Hematopoietic multipotent progenitor cell treated with erythropoietin and hydrocortisone succinate and interleukin-3 and kit ligand, for 6 days (in vitro differentiated cells): ENCODE data around the gene NSUN2.

Experiments used
- DNase-seq: peaks from one replicate; pipeline ENCODE4 v3.0.0-alpha.2; 2015

The NSUN2 gene

DNA sequence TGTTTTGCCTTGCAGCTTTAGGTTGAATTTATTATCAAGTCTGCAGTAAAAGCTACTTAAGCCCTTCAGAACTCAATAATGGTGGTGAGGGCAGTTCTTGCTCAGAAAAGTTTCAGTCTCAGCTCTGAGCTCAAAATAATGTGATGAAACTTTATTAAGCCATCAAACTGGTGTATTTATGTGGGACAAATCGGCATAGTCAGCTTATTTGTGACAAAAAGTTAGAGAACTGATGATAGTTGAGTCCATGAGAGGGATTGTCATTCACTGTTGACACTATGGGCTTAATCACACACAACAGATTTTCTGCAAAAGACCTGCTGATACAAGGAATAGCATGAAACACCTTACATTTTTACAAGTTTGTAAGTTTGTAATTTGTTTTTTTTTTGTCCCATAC is 9.8 kb upstream of the NSUN2 start:
- no peak for DNase-seq

DNA sequence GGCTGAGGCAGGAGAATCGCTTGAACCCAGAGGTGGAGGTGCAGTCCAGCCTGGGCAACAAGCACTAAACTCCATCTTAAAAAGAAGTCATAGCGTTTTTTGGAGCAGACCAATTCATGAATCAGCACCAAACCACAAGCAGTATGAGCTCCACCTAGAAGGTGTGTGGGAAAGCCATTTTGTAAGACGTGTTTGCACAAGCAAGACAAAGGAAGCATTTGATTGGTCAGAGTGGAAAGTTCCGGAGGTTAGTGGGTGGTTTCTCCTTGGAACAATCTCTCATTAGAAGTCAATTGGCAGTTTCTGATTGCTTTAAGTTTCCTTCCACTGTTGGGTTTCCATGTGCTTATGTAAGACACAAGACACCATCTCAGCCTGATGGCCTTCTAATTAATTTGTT is 5.4 kb upstream of the NSUN2 start:
- no peak for DNase-seq

DNA sequence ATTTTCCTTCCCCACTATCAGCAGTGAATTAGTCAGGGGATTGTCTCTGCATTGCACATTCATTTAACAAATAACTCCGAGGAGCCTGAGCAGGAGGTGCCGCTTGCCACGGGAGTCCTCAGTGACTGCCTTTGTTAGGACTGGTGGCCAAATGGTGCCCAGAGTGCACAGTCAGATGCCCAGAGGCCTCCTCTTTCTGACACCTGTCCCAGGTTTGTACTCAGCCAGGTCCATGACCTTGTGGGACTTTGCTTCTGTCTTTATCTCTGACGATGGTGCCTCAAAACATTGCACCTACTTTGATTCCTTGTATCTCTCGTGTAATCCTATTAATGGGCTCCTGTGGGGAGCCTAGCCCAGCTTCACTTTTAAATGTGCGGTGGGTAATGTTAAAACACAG is 4.7 kb upstream of the NSUN2 start:
- DNase-seq, result no peak

DNA sequence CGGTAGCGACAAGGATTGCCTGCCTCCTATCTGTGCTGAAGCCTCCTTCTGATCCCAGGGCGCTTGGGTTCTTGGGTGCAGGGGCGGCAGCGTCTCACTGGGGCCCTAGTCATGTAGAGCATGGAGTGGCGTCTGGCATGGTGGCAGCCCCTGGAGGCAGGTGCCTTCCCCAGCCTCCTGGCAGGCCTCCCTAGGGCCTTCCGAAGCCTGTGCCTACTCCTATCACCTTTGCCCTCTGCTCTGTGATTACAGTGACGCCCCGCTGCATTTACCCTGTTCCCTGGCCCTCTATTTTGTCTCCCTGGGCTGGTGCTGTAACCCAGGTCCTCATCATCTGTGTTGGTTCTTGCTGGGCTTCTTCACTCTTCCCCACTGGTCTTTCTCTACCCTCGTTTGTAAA is 4.2 kb upstream of the NSUN2 start:
- no peak for DNase-seq

DNA sequence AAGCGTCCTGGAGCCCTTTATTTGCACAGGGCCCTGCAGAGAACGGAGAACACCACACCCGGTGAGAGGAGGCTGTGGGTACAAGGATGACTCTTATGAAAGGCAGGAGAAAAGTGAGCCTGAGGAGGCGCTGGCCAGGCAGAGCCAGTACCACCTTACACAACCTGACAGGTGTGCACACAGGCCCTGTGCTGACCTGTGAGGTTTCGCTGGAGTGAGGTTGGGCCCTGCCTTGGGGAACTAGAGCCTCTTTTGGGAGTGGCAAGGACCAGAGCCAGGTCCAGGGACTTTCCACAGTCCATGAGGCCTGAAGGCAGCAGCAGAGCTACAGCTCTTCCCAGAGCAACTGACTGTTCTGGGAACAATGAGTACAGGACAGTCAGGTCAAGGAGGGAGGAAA is 3.4 kb upstream of the NSUN2 start:
- no peak for DNase-seq

DNA sequence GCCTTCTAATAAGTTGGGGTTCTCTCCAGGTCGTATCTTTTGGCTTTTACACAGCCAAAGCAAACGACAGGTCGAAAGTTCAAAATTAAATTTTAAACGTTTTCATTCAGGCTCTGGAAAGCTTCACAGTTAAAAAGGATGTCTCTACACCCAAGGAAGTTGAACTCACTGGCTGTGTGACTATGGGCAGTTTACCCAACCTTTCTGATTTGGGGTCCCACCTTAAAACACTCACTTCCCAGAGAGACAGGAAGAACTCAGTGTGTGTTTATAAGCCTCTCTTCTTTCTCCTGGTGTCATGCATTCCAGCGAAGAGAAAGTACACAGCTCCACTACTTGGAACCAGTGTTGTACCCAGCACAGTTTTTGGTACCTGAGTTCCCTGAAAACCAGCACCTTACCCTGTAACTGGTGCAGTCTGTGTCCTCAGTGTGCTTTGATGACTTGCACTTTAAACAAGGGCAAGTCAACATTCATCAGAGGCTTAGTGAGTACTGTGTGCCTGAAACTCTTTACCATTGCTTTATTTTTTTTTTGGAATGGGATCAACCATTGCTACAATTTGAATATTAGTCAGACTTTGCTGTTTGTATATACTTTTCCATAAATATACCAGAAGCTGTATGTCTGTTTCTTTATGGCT is 2.1 kb upstream of the NSUN2 start:
- no peak for DNase-seq

DNA sequence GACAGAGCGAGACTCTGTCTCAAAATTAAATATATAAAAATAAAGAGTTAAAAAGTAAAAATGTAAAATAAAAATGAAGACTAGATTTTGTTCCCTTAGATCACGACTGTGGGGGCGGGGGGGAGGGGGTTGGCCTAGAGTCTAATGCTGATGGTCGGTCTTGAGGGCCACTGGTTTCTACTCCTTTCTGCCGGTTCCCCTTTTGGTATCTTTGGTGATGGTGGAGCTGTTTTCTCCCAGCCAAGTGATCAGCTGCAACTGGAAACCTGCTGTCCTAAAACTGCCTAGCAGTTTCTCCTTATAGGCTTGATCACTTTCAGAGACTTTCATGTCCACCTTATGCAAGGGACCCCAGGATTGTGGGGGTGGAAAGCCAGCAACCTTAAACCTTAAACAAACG is 1.5 kb upstream of the NSUN2 start:
- peak; percentile 59 for DNase-seq

DNA sequence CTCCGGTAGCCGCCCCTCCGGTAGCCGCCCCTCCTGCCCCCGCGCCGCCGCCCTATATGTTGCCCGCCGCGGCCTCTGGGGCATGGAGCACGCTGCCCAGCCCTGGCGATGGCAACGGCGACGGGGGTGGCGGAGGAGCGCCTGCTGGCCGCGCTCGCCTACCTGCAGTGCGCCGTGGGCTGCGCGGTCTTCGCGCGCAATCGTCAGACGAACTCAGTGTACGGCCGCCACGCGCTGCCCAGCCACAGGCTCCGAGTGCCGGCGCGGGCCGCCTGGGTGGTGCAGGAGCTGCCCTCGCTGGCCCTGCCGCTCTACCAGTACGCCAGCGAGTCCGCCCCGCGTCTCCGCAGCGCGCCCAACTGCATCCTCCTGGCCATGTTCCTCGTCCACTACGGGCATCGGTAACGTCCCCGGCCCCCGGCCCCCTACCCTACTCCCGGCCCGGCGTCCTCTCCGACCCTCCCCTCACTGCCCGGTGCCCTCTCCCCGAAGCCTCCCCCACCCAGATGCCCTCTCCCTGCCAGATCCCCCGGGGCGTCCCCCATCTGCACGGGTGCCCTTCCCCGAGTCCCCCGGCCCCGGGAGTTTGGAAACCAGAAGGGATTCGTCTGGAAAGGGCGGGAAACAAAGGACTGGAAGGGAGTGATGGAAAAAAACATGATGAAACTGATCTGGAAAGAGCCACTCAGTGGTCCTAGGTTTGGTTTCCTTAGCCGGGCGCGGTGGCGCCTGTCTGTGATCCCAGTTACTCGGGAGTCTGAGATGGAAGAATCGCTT is 813 bp upstream of the NSUN2 start:
- DNase-seq, result peak; percentile 29

DNA sequence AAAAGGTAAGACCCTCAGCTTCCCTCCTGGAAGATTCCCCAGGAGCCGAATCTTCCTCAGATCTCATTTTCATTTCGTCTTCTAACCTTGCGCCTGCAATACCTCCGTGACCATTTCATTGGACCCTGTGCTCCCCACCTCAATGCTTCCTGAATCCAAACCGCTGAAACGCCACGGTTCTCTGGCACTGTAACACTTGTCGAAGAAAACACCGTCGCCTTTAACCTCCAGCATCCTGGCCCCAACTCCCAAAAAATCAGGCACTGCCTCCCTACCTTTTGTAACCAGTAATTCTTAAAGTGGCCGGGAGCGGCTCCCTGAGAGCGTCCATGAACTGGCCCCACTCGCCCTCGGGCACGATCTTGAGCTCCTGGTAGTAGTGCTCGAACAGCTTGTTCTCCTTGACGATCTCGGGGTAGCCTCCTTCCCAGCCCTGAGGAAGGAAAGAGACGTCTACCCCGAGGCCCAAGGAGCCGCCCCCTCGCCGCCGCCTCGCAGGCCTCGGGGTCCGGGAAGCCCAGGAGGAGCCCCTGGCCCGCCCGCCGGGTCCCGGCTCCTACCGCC is 438 bp downstream of the NSUN2 start:
- DNase-seq, result peak; percentile 59

DNA sequence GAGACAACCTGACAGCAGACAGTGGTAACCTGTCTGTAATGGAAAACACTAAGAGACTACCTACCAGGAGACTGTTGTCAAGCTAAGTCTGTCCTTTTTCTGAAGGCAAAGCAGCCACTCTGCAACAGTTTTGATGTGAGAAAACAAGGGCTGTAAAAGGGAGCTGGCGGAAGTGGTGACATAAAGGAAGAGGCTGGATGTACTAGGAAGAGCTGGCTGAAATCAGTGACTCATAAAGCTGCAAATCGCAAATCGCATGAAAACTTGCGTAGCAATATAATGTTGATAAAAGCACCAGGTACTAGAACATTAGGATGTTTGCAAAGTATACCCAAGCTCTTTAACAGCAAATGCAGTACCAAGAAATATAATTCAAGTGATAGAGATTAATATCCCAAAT is 1.4 kb downstream of the NSUN2 start:
- DNase-seq, result no peak

DNA sequence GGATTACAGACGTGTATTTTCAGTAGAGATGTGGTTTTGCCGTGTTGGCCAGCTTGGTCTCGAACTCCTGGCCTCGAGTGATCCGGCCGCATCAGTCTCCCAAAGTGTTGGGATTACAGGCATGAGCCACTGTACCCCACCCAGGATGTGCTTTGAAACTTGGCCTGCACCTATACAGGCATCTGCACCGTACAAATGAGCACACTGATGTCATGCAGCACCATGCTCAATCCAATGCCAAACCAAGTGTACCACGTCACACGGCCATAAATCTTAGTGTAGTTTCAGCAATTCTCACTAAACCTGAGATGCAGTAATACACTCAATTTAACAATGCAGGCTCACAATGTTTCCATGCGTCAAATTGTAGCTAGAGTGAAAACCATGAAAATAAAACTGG is 6.3 kb downstream of the NSUN2 start:
- no peak for DNase-seq

DNA sequence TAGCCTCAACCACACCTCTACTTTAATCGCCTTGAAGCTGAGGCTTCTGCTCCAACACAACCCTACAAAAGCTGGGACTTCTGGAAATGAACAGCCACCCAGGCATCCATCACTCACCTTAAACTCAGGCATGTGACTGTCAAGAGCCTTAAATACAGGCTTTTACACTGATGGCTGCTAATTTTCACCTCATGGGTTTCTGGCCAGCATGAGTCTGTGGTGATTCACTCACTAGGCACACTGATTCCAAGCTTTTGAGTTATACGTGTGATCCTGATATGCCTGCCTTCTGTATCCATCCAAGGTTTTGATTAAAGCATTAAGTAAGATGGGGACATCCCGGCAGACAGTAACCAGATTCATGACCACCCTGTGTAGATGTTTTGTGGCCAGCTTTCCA is 8.9 kb downstream of the NSUN2 start:
- DNase-seq, result no peak

DNA sequence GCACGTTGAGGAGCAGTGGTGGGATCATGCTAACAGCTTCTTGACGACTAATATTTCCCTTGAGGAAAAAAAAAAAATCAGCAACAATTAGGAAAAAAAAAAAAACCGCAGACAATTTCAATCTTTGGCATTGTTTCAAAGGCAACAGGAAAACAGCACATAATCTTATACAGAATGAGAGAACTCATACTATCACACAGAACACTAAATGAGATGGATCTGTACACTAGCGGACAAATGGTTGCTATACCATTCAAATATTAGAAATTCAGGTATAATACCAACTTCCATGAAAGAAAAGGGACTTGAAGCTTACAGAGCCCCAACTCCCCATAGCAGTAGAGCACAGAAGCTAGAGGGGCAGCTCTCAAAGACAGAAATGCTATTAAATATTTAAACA is 9.6 kb downstream of the NSUN2 start:
- no peak for DNase-seq

DNA sequence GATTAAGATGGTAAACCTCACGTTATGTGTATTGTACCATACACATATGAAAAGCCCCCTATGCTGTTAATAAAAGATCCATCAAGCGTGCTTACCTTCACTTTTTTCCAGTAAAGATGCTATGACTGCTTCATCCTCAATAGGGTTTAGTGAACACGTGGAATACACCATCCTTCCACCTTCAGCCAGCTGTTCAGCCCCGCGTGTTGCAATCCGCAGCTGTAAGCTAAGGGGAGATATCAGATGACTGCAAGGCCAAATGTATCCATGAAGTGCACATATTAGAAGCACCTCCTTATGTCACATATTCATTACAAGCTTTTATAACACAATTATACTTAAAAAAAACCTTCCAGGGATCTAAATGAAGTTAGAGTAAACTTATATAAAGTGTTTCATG is 16.2 kb downstream of the NSUN2 start:
- DNase-seq, result no peak

DNA sequence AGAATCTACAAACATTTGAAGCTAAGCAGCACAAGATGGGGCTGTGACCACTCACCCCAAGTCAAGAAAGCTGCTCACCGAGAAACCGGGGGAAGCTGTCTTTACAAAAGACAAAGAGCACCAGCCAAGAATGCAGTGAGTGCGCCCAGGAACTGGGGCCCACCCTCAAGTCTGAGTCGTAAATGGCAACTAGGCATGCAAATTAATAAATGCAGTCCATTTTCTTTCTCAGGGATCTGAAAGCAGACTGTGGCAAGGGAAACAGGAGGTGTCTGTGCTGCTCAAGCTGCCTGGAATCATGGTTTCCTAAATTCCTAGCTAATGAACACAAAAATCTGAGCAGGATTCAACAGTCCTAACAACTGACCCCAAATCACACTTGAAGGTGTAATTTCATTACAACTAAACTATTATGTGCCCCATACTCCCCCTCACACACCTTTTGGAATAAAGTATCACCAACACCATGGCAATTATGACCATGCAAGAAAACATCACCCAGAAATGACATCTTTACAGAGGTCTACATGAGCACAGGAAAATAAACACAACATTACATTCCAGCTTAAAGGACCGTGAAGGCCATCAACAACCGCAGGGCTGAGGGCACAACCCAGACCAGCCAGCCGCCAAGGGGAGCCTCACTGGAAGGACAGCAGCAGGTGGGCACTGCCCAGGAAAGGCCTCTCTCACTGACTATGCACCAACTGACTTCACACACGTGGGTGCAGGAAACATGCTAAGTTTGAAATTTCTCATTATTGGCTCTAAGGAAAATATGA is 17.6 kb downstream of the NSUN2 start:
- no peak for DNase-seq

DNA sequence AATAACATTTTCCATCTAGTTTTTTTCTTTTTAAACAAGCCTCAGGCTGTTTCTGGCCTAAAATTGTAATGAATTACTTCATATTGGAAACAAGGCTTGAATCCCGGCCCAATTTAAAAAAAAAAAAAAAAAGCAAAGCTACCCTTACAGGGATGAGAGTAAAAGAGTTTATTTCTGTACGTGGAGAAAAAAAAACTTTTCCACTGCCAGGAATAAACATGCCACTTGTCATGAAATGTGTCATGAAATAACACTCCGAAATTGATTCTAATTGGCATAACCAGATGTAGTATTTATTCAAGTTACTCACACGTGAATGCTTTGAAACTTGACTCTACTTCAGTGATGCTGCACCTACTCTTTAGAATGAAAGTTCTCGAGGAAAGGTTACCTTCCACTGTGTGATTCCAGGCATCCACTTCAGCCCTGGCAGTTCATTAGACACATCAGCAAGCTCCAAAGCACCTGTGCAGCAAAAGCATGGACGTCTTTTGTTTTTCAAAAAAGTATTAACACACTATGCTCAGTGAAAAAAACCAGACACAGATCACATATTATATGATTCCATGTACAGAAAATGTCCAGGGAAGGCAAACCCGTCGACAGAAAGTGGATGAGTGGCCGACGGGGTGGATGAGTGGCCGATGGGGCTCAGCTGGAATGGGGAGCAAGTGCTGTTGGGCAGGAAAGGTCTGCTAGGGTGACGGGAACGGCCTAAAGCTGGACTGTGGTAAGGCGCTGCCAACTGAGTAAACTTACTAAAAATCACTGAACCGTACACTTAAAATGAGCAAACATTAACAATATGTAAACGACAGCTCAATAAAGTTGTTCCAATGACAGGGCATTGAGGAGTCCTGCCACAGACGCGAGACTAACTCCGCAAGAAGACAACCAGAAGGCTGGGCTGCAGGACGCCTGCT is 21.2 kb downstream of the NSUN2 start:
- DNase-seq, result no peak

DNA sequence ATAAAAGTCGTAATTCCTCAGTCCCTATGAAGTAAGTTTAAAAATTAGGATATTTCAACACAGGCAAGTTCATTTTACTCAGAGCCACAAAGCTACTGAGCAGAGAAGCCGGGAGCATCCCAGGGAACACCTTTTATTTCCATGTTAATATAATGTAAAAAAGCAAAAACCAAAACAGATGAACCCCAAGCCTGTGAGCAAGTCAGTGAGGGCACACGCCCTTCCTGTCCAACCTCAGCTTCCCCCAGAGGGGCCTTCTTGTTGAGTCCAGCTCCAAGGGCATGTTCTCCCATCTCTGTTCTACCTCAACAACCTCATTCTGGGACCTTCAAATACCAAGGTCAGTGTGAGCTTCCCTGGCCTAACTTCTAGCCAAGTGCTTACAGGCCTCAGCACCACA is 24.8 kb downstream of the NSUN2 start:
- DNase-seq, result no peak

DNA sequence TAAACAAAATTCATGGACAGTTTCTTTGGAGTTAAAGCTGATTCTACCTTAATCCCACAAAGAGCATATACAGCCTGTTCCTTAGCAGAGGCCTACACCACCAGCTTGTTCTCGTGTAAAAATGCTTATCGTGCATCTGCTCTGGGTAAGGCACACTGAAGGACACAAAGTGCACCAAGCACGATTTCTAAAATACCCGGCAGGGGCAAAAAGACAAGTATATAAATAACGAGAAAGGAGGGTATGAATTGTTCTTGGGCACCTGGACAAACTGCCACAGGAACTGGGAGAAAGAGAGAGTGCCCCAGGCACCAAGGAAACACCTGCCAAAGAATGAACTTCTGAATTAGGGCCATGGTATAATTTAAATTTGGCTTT is 25.3 kb downstream of the NSUN2 start:
- no peak for DNase-seq

DNA sequence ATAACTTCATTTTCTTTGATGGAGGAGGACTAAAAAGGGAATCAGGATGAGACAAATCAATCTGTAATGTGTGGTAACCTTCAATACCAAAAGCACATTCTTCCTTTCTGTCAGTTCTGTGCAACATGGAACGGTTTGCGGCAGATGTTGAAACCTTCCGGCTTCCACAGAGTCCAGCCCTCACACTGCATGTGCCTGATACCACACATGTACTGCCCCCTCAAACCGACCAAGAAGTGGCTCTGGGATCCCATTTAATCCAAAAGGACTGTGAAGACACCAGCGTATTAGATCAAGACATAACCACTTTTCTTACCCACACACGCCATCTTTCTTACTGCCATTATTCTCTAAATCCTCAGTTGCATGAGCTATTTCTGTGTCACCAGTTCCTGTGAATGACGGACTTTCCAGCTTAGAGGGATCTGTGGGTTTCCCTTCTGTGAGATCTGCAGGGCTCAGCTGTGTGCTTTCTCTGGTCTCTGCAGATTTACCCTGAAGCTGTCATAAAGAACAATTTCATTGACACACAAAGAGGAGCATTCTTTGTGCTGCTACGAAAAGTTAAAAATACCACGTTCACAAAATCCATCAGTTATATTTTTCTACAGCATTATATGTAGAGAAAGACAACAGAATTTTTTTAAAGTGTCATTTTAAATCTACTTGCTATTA is 25.8 kb downstream of the NSUN2 start:
- DNase-seq, result no peak

DNA sequence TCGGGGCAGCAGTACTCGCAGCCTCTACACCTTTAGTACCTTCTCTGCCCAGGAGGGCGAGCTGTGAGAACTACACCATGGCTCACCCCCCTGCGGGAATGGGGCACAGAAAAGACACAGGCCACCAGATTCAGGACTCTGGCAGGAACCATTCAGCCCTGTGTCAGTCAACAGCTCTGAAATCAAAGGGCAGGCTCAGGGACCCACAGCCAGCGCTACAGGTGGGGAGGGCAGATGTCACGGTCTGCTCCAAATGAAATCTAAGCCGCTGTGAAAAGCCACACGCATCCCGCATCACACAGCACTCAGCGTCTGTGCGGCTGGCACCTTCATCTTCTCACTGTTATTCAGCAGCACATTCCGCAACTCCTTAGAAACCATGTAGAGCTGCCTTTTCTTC is 27.9 kb downstream of the NSUN2 start:
- no peak for DNase-seq

DNA sequence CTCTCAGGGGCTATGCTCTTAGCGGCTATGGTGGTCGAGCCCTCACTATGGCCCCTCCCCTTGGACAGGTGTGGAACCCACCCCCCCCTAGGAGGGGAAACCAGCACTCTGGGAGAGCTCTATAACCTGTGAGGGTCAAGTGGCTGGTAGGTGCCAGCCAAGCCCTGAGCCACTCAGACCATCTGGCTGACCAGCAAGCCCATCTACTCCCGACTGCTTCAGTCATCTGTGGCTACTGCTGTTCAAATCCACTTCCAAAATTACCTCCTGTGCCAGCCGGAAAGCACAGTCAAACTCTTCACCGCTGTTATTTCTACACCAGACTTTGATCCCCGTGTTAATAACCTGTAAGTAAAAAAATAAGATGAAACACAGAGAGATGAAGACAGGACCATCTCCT is 28.5 kb downstream of the NSUN2 start:
- no peak for DNase-seq

DNA sequence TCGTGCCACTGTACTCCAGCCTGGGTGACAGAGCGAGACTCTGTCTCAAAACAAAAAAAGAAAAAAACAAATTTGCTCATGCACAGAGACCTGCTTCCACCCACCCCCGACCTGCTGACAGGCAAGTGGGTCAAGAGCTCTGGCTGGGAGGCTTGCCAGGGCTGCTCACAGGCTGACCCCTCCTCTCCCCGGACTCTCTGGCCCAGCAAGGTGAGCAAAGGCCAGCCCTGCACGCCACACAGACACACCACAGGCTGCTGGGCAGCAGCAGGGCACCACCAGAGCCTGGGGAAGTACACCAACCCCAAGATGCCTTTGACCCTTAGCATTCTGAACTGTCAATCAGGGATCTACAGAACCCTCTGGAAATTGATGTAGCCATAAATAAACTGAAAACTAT is 29.2 kb downstream of the NSUN2 start:
- DNase-seq, result no peak
